Testis (tissue), 2 donors: ENCODE results near the gene BCORL1.

ENCODE experiments used
- POLR2A ChIP-seq: fragments of 450-650 bp; IDR thresholded peaks from one replicate; pipeline ENCODE4 v1.6.1; 2017; ENCODE audit warnings: antibody characterized with exemption, mild to moderate bottlenecking, moderate library complexity
- TF ChIP-seq, protein P1 (sequence below), 3 experiments: fragments of 450-650 bp in 2 of 3; fragments of 200-600 bp in 1 of 3; sonication (generic) in 1 of 3; IDR thresholded peaks; one replicate each; pipeline ENCODE4 v1.5.1; 2016 to 2019; ENCODE audit warnings: antibody characterized with exemption in 3 of 3, mild to moderate bottlenecking in 2 of 3, moderate library complexity in 1 of 3

DNA sequence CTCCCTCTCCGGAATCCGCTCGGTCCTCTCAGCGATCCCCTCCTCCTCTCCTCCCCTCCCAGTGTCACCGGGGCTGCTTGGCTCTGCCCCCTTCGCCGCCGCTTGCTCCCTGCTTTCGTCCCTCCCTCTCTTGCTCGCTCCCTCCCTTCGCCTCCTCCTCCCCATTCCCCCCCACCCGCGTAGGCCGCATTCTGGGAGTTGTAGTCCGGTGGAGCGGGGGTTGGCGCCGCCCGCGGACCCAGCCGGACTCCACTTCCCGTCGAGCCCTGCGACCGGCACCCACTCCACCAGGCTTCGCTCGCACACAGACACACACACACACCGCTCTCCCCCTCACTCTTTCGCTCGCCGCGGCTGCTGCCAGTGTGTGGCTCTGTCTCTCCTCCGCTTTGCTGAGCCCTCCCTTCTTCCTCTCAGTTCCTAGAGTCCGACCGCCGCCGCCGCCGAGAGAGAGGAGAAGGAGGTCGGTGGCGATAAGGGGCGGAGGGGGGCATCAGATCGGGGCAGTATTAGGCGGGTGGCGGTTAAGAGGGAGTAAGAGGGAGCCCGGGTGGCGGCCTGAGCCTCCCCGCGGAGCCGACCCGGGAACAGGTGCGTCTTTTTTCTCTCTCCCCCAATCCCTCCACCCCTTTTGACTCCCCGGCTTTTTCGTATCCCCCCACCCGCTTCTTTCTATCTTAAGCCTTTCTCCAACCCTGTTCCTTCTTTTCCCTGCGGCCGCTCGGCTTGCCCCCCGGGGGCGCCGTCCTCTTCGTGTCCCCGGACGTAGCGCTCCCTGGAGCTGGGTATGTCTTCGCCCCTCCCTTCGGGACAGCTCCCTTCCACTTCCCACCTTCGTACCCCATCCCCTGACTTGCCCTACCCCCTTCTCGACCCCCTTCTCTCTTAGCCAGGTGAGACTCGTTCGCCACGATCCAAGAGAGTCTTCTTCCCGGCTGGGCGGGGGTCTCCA, at the start of gene BCORL1:
- peak; percentile 29 for TF ChIP-seq POLR2A
- TF ChIP-seq, protein P1, sequence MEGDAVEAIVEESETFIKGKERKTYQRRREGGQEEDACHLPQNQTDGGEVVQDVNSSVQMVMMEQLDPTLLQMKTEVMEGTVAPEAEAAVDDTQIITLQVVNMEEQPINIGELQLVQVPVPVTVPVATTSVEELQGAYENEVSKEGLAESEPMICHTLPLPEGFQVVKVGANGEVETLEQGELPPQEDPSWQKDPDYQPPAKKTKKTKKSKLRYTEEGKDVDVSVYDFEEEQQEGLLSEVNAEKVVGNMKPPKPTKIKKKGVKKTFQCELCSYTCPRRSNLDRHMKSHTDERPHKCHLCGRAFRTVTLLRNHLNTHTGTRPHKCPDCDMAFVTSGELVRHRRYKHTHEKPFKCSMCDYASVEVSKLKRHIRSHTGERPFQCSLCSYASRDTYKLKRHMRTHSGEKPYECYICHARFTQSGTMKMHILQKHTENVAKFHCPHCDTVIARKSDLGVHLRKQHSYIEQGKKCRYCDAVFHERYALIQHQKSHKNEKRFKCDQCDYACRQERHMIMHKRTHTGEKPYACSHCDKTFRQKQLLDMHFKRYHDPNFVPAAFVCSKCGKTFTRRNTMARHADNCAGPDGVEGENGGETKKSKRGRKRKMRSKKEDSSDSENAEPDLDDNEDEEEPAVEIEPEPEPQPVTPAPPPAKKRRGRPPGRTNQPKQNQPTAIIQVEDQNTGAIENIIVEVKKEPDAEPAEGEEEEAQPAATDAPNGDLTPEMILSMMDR (IDR thresholded peaks at IDR 0.05) = no peak
